GM08714 (cell line): Measurements from ENCODE around the gene GRAPL.
"Not testable (repeated sequence)": the region's sequence is repeated elsewhere in the genome, so short reads cannot be mapped to it uniquely, and the experiment has no call there.

Experiments
- H3K4me3 ChIP-seq: fragments of 200-500 bp; sonication (Bioruptor generic); 2 replicates; pipeline ENCODE4 v1.5.1; 2014; ENCODE audit warnings: mild to moderate bottlenecking, low read length, inconsistent platforms

GRAPL gene

DNA sequence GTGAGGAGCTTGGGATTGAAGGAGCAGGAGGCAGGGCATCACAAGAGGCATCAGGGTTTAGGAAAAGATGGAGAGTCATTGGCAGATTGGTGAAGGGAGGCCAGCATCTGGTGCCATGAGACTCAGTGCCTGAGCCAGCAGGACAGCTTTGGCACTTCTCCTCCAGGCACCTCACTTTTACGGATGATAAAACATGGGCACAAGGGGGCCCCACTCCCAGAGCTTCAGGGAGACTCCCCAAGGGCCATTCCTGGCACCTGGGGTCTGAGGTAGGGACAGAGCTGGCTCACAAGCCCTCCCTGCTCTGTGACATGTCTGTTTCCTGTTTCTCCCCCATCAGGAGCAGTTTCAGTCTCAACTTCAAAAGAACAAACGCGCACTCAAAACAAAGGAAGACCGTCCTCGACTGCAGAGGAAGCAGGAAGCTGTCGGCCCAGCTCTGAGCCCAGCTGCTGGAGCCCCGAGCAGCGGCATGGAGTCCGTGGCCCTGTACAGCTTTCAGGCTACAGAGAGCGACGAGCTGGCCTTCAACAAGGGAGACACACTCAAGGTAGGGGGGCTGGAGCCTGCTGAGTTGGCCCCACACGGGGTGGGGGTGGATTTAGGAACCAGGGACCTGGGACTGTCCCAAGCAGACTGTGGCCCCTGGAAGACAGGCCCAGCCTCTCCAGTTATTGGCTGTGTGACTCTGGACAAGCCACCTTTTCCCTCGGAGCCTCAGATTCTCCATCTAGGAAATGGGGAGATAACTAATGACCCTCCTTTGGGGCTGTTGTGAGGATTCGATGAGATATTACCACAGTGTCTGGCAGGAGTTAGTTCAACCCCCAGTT lies at the start of gene GRAPL:
Gene GRAPL, plus strand, starts transcription at position 442 of the 833 bp plus-strand sequence. Its CDS starts 31 bp downstream, at position 473.
- H3K4me3 ChIP-seq = not testable (repeated sequence)

DNA sequence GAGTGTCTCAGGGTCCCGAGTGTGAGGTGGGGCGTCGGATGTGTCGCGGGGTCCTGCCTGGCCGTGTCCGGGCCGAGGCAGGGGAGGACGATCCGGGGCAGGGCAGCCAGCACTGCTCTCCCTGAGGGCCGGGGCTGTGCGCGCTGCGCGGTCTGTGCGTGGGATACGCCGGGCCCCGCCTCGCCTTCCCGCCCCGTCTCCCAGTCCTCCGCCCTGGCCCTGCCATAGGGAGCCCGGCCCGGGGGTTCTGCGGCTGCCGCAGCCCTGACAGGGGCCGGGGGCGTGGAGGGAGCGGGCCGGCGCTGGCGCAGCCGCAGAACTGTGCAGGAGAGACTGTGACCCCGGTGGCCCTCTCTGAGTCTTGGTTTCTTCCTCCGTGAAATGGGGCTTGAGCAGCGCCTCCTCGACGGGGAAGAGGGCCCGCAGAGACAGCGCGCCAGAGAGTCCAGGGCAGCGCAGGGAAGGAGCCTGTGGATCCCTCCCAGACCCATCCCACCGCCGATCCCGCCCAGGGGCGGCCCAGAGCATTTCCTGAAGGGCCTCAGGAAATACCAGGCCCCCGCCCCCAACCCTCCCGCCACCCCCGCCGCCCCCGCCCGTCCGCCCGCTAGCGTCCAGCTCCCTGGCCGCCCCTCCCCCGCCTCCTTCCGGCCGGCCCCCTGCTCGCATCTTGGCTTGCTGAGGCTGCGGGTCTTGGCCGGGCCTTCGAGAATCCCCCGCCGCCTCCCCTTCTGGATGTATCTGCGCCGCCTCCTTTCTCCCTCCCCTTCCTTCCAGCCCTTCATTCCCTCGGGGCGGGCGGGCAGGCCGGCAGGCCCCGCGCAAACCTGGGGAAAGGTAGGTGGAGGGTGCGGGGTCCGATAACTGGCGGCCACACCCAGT lies 38.3 kb upstream of the GRAPL start:
- H3K4me3 ChIP-seq = not testable (repeated sequence)

DNA sequence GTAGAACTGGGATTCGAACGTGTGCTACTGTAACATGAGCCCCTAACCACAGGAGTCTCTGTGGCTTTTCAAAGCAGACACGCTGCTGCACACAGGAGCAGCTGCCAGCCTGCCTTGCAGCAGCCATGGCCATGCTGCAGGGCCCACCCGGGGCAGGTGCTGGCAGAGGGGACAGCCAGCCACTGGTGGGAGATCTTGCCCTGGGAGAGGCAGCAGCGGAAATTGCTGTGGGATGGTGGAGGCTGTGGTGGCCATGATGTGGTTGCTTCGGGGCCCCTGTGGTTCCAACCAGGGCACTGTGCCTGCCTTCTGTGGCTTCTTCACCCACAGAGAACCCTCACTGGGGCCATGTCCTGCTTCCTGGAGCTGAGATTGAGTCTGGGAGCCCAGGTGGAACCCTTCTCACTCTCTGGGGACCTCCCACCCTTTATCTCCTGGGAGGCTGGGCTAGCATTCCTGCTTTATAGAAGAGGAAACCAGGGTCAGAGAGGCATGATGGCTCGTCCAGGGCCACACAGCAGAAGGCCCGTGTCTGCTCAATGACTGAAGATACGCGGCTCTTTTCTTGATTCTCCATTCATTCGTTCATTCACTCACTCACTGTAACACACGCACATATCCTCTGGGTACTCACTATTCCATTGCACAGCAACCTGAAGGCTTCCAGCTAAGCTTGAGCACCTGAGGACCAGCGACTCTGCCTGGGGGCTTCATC lies 37.2 kb upstream of the GRAPL start:
- not testable (repeated sequence) for H3K4me3 ChIP-seq

DNA sequence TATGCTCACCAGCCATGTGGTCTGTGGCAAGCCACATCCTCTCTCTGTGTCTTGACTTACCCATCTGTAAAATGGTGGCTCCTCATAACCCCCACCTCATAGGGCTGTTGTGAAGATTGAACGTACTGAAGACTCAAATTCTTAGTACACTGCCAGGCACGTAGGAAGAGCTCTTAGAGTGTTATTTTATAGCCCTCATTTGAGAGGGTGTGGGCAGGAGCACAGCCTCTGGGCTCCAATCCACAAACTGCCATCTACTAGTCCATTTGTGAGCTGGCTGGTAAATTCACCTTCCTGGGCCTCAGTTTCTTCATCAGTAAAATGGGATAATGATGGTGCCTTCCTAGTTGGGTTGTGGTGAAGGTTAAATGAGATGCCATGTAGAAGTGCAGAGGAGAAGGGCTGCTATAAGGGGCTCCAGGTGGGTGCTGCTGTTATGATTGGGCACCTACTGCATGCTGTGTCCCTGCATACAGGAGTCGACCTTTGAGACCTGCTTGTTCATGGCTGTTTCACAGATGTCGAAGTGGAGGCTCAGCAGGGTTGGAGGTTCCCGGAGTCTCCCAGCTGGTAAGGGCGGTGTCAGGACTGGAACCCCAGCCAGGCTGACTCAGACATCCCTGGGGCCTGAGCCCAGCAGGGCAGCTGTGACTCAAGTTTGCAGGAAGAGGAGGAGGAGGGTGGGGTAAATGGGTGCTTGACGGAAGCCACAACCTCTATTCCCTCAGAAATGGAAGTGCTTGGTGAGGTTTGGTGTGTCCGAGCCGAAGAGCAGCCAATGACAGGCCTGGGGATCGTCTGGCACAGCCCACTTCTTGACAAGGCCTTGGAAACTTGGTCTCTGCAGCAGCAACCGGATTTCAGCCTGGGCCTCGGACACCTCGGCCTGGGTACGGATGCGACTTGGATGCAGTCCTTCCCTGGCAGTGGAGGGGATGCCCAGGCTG lies 34.4 kb upstream of the GRAPL start:
- H3K4me3 ChIP-seq = not testable (repeated sequence)

DNA sequence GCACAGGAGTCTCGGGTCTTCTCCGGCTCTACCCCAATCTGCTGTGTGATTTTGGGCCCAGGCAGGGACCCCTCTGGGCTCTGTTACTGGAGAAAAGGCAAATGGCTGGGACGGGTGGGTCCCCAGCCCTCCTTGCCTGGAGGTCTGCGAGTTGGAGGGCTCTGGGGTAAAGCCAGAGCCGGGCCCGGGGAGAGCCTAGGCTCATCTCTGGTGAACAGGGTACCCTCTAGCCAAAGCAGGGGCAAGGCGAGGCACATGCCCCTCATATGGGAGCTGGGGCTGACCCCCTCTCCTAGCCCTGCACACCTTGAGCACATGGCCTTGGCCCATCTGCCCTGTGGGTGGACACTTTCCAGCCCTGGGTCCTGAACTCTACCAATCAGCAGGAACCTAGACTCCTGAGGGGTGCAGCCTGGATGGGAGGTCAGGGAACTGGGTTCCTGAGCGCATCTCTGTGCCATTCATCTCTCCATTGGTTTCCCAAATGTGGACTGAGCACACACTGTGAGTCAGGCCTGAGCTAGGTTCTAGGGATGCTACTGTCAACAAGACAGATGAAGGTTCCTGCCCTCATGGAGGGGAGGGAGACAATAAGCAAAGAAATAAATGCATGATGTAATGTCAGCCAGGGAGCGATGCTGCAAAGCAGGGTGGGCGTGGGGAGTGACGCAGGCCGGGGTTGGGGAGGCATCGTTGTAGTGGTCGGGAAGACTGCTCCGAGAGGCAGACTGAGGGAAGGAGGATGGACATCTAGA lies 33.5 kb upstream of the GRAPL start:
- H3K4me3 ChIP-seq = not testable (repeated sequence)

DNA sequence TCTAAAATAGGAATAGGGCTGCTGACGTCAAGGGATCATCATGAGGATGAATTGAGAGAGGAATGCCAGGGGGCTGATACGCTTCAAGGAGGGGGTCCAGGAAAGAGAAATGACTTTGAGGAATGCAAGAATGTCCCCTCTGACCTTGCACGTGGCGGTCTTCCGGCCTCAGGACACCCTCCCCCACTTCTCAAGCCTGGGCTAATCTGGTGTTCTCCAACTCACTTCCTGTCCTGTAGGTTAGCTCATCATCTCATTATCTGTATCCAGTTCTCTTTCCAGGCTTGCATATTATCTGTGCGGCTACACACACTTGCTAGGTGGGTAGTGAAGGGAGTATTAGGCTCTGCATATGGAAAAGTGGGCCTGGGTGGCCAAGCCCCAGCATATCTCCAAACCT lies 18.9 kb upstream of the GRAPL start:
- H3K4me3 ChIP-seq = not testable (repeated sequence)

DNA sequence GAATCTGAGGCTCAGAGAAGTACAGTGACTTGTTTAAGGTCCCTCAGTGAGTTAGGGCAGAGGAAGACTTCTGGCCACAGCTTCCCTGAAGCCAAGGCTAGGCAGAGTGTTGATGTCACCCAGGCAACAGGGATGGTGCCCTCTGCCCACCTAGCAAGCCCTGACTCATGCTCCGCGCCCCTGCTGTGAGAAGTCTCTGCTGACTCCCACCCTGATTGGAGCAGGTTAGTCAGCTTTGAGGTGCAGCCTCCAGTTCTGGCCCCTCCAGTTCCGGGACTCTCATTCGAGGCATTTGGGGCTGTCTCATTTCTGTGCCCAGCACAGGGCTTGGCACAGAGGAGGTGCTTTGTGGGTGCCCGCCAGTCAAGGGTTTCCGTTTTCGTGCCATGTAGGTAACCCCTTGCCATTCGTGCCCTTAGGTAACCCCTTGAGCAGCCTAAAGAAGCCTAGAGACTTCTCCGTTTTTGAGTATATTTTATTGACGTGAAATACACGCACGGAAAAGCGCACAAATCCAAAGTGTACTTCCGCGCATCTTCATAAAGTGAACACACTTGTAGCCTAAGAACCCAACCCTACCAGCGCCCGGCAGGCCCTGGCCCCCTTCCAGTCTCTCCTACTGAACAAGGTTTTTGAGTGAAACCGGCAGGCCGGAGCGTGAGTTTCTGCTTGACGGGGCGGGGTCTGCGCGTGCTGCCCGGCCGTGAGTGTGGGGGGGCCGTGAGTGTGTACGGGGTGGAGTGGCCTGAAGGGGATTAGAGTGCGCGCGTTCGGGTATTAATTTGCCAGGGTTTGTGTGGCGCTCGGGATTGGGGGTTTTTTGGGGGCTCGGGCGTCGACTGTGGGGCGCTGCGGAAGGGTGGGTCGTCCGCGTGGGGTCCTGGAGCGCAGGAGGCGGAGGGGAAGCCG lies 16.9 kb upstream of the GRAPL start:
- not testable (repeated sequence) for H3K4me3 ChIP-seq

DNA sequence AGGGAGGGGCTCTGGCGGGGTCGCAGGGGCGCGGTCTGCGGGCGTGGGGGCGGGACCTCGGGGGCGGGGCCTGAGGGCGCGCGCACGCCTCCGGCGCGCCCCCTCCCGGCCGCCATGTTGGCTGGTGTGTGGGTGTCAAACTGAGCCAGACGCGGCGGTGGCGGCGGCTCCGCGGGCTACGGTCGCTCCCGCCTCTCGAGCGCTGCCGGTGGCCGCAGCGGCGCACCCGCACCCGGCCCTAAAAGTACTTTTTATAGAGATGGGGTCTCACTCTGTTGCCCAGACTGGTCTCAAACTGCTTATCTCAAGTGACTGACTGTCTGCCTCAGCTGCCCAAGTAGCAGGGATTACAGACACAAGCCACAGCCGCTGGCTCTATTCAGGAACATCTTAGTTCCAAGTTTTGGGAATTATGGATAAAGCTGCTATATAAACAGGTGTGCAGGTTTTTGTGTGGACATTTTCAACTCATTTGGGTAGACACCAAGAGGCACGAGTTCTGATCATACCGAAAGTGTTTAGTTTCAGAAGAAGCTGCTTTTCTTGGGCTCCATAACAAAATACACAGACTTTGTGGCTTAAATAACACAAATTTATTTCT lies 16.2 kb upstream of the GRAPL start:
- peak overlapping the region; percentile 59; the same call in 1 of the 2 replicates for H3K4me3 ChIP-seq

DNA sequence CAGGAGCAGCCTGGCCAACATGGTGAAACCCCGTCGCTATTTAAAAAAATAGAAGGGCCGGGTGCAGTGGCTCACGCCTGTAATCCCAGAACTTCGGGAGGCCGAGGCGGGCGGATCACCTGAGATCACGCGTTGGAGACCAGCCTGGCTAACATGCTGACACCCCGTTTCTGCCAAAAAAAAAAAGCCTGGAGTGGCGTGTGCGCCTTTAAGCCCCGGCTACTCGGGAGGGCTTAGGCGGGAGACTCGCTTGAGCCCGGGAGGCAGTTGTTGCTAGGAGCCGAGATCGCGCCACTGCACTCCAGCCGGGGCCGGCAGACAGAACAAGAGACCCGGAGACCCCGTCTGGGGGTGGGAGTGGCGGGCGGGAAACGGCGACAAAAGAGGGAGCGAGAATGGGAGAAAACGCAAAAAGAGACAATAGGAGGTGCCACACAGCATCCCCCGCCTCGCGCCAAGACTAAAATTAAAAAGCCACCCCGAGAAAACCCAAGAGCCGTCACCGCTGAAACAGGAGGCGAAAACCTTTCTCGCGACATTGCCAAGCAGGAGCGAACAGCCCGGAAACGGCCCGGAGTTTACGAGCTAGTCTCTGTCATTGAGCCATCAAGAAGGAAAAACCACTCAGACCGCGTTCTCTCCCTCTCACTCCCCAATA lies 15.5 kb upstream of the GRAPL start:
- H3K4me3 ChIP-seq = not testable (repeated sequence)

DNA sequence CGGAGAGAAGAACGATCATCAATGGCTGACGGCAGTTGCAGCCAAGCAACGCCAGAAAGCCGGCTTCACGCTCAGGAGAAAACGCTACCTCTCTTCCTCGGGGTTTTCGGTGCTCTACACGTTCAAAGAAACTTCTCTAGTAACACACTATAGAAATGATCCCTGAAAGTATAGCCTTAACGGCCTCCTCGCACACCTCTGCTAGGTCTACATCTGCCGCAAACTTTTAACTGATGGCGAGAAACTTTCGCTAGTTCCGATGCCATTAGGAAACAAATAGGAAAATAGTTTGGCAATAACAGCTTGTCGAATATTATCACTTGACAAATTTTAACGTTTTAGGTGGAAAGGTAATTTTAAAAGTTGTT lies 14.9 kb upstream of the GRAPL start:
- H3K4me3 ChIP-seq = not testable (repeated sequence)

DNA sequence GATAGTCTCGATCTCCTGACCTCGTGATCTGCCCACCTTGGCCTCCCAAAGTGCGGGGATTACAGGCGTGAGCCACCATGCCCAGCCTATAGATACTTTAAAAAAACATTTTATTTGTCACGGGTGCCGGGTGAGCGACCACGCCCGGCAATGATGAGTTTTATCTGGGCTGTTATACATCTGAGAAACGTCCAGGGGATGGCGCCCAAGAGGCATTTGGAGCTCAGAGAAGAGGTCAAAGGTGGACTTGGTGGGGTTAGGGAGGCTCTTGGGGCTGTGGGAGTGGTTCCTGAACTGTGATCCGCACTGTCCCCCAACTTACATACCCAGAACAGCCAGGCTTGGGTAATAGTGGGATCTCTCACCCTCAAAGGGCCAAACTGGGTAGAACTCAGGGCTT lies 8.7 kb upstream of the GRAPL start:
- H3K4me3 ChIP-seq = not testable (repeated sequence)

DNA sequence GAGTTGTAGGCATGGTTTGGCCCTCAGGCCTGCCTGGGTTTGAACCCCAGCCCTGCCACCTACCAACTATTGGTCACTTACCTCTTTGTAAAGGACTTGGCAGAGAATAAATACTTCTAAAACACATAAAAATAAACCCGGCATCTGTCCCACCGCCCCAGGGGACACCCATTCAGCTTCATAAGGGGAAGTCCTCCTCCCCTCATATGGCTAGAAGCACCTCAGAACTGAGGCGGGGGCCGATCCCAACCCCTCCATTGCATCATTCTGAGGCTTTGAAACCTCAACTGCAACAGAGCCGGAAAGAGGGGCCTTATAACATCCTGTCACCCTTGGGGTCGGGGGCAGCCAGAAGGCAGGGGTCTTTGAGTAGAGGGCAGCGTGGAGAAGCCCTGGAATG lies 2.1 kb upstream of the GRAPL start:
- H3K4me3 ChIP-seq = not testable (repeated sequence)

DNA sequence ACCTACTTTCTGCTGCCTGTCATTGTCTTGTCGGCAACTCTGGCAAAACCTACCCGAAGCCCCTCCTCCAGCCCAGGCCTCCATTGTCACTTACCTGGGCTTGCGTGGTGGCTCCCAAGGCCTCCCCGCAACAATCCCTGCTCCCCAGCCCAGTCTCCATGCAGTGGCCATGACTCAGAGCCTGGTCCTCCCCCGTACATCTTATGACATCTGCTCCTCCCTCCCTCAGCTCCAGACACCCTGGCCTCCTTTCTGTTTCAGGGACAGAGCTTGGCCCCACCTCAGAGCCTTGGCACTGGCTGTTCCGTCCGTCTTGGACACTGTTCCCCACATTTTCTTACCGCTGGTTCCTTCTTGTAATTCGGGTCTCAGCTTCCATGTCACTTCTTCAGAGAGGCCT lies 2.1 kb downstream of the GRAPL start:
- H3K4me3 ChIP-seq = not testable (repeated sequence)

DNA sequence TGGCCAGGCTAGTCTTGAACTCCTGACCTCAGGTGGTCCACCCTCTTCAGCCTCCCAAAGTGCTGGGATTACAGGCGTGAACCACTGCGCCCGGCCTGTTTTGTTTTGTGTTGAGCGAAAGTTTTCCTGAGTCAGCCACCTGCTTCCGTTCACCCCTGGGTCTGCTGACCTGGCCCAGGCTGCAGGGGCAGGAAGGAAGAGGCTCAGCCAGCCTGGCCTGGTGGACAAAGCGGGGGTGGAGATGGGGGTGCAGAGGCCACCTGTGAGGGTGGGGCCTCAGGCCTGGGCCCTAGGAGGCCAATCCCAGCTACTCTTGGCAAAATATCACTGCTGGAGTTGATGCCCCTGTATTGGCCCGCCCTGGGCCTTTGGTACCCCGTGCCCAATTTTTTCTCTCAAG lies 3.7 kb downstream of the GRAPL start:
- H3K4me3 ChIP-seq = not testable (repeated sequence)

DNA sequence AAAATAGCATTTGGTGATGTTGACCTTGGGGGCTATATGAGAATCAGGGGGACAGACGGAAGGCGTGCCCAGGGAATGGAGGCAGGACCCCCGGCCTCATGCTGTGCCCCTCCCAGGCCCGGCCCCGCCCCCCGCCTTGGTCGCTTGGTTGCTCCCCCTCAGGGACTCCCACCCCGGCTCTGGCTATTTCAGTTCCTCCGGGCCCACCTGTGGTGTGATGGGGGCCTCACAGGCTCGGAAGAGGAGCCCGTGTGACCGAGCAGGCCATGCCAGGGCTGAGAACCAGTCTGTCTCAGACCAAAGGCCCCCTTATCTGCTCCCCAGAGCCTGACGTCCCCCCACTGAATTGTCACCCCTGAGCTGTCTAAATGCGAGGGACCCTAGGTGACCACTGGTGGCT lies 4.4 kb downstream of the GRAPL start:
- not testable (repeated sequence) for H3K4me3 ChIP-seq

DNA sequence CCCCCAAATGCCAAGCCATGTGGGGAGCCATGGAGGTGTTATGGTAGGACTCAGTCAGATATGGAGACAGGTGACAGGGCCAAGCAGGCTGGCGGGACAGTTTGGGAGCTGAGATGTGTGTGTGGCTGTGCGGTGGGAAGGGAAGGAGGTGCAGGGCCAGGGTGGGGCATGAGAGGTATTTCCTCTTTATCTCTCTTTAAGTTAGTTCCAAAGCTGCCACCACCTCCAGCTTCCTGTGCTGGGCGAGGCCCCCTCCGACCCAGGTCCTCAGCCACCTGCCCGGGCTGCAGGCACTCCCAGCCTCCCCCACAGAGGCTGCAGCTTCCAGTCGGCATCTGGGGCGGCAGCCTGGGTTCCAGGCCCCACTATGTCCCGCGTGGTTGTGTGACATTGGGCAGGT lies 6.4 kb downstream of the GRAPL start:
- H3K4me3 ChIP-seq = not testable (repeated sequence)

DNA sequence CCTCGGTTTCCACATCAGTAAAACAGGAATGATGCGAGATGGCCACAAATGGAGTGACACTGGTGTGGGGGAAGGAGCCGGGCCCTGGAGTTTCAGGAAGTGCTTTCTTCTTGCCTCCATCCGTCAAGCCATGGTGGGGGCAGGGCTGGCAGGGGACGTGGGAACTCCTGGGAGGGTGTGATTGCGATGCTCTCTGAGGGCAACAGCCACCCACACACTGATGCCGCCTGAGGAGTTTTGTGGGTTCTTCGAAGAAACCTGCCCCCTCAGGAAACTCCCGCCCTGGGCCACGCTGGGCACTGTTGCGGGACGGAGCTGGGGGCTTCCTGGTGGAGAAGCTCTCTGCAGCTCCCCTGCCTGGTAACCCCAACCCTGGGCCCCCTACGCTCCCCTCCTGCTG lies 8.0 kb downstream of the GRAPL start:
- H3K4me3 ChIP-seq = not testable (repeated sequence)

DNA sequence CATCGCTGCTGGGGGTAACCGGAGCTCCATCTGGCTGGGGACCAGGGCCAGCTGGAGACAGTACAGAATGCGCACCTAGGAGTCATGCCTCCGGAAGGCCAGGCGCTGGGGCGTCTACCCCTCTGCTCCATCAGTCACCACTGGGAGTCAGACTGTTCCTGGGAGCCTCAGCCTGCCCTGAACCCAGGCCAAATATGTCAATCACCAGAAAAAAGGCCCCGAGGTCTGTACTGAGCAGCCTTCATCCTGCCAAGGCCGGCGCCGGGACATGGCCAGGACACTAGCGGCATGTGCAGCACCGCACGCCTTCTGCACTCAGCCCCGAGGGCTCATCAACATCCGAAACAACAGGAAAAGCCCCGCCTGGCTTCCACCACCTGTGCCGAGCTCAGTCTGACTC lies 8.7 kb downstream of the GRAPL start:
- not testable (repeated sequence) for H3K4me3 ChIP-seq
